ACC112 (cell line): ENCODE results near the gene CACTIN.
A peak's percentile ranks its signal among the peaks of the same experiment; 100 is the strongest.

ENCODE experiments used
- H2AFZ ChIP-seq: fragments of 200-600 bp; sonication (generic); one replicate; pipeline ENCODE4 v1.6.0; 2017; ENCODE audit warnings: antibody characterized with exemption, low read length; ENCODE audit not compliant: unreplicated experiment
- H3K27ac ChIP-seq: fragments of 200-600 bp; sonication (generic); 2 replicates; pipeline ENCODE4 v1.5.1; 2014; ENCODE audit warnings: low read depth, mild to moderate bottlenecking, antibody characterized with exemption, low read length, moderate library complexity
- H3K27me3 ChIP-seq: fragments of 200-600 bp; sonication (generic); 2 replicates; pipeline ENCODE4 v1.6.1; 2014; ENCODE audit warnings: mild to moderate bottlenecking, antibody characterized with exemption, low read length, moderate library complexity, mixed read lengths; ENCODE audit not compliant: insufficient read depth
- H3K36me3 ChIP-seq: fragments of 200-600 bp; sonication (generic); 2 replicates; pipeline ENCODE4 v1.6.1; 2016; ENCODE audit warnings: mild to moderate bottlenecking, antibody characterized with exemption, low read length, moderate library complexity, mixed read lengths; ENCODE audit not compliant: insufficient read depth
- H3K4me1 ChIP-seq: fragments of 200-600 bp; sonication (generic); one replicate; pipeline ENCODE4 v1.6.1; 2016; ENCODE audit warnings: low read length, mixed read lengths; ENCODE audit not compliant: insufficient read depth, unreplicated experiment, control insufficient read depth
- H3K4me3 ChIP-seq: fragments of 200-600 bp; sonication (generic); 2 replicates; pipeline ENCODE4 v1.5.1; 2014; ENCODE audit warnings: mild to moderate bottlenecking, low read depth, low read length
- H3K79me2 ChIP-seq: fragments of 200-600 bp; sonication (generic); one replicate; pipeline ENCODE4 v1.6.0; 2016; ENCODE audit warnings: low read length; ENCODE audit not compliant: control insufficient read depth, unreplicated experiment, insufficient read depth

The CACTIN gene

DNA sequence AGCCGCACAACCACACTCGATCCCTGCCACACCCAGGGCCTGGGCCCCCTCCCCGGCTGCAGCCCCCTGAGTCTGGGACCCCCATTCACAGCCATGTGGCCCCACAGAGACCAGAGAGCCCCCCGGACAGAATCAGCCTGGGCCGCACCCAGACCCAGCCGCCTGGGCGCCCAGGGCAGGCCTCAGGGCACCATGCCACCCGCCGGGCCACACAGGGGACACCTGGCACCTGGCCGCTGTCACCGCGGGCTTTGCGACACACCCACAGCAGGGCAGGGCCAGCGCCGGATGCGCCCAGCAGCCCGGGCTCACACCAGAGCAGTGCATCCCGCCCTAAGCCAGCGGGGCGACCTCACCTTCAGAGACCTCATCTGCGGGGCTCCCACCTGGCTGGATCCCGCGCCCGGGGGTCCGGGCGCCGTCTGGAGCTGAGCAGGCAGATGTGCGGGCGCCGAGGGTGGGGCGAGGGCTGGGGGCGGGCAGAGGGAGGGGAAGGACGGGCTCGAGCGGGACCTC, 20.4 kb downstream of the CACTIN start:
- H3K27me3 ChIP-seq = no peaks in the 10 kb centered on the region
- H3K4me1 ChIP-seq = no peaks in the 10 kb centered on the region
- peak overlapping the region; percentile 60 for H2AFZ ChIP-seq
- peak overlapping the region; percentile 90 for H3K4me3 ChIP-seq
- H3K36me3 ChIP-seq = no peaks in the 10 kb centered on the region
- no peak overlapping the region for H3K27ac ChIP-seq
- no peaks in the 10 kb centered on the region for H3K79me2 ChIP-seq

DNA sequence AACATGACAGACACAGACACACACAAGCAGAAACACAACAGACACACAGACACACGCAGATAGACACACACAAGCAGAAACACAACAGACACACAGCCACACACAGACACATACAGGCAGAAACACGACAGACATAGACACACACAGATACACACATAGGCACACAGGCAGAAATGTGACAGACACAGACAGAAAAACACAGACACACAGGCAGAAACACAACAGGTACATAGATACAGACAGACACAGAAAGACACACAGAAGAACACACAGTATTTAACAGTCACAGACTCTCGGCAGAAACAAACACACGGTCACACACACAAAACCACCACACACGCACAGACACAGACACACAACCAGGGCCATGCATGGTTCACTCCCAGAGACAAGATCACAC, 20.8 kb downstream of the CACTIN start:
- no peaks in the 10 kb centered on the region for H3K27me3 ChIP-seq
- H3K36me3 ChIP-seq = no peaks in the 10 kb centered on the region
- peak overlapping the region; percentile 90 for H3K4me3 ChIP-seq
- no peaks in the 10 kb centered on the region for H3K4me1 ChIP-seq
- H3K79me2 ChIP-seq = no peaks in the 10 kb centered on the region
- no peak overlapping the region for H2AFZ ChIP-seq
- H3K27ac ChIP-seq = no peak overlapping the region

DNA sequence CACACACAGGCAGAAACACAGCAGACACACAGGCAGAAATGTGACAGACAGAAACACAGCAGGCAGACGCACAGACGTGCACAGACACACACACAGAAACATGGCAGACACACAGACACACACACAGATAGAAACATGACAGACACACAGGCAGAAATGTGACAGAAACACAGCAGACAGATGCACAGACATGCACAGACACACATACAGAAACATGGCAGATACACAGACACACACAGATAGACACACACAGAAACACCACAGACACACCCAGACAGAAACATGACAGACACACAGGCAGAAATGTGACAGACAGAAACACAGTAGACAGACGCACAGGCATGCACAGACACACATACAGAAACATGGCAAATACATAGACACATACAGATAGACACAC, 21.2 kb downstream of the CACTIN start:
- Histone ChIP-seq H3K4me1 (no peaks in the 10 kb centered on the region), H2AFZ (no peak overlapping the region), H3K27ac (no peak overlapping the region), H3K36me3 (no peaks in the 10 kb centered on the region), H3K27me3 (no peaks in the 10 kb centered on the region), H3K79me2 (no peaks in the 10 kb centered on the region), H3K4me3 (peak overlapping the region; percentile 90; the same call in 1 of the 2 replicates)

DNA sequence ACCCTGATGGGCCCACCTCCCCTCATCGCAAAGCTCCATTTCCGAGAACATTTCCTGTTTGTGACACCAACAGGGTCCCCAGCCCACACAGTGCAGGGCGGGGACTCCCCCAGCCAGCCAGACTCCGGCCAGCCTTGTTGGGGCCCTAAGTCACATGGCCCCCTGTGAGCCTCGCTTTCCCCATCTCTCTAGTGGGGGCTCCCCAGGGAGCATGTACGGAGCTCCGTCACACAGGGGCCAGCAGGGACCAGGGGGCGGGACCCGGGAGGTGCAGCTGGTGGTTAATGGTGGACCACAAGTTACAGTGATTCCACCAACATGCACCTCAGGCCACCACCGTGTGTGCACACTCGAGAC, 21.6 kb downstream of the CACTIN start:
- H3K36me3 ChIP-seq = no peaks in the 10 kb centered on the region
- no peak overlapping the region for H3K4me3 ChIP-seq
- H3K79me2 ChIP-seq = no peaks in the 10 kb centered on the region
- no peak overlapping the region for H2AFZ ChIP-seq
- no peaks in the 10 kb centered on the region for H3K4me1 ChIP-seq
- no peaks in the 10 kb centered on the region for H3K27me3 ChIP-seq
- no peak overlapping the region for H3K27ac ChIP-seq

DNA sequence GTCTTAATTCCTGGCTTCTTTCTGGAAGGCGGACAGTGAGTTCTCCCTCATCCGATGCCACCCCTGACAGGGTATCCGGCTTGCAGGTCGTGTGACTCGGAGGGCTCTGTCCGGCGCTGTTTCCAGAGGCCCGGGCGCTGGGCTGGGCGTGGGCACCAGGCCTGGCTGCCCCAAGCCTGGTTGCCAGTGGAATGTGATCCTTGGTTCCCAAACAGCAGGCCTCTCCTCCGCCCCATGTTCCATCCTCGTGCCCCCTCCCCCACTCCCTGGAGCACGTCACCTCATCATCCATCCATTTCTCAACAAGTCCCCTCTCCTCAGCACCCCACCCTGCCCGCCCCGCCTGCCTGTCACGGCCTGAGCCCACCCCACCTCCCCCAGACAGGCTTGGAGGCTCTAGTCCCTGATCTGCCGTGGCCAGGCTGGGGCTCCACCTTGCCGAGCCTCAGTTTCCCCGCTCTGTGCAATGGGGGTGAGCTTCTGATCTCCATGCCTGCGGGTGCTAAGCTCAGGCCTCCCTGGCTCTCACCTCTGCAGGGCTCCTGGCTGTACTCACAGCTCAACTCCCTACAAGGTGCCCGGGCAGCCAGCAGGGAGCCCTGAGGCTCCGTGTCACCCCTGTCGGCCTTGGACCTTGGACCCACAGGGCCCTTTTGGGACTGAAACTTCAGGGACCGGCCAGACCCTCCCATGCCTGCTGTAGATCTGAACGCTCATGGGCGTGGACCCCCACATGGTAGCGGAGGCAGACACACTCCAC, 22.2 kb downstream of the CACTIN start:
- no peaks in the 10 kb centered on the region for H3K27me3 ChIP-seq
- no peak overlapping the region for H3K27ac ChIP-seq
- H3K79me2 ChIP-seq = no peaks in the 10 kb centered on the region
- no peak overlapping the region for H3K4me3 ChIP-seq
- no peaks in the 10 kb centered on the region for H3K36me3 ChIP-seq
- no peak overlapping the region for H2AFZ ChIP-seq
- no peaks in the 10 kb centered on the region for H3K4me1 ChIP-seq

DNA sequence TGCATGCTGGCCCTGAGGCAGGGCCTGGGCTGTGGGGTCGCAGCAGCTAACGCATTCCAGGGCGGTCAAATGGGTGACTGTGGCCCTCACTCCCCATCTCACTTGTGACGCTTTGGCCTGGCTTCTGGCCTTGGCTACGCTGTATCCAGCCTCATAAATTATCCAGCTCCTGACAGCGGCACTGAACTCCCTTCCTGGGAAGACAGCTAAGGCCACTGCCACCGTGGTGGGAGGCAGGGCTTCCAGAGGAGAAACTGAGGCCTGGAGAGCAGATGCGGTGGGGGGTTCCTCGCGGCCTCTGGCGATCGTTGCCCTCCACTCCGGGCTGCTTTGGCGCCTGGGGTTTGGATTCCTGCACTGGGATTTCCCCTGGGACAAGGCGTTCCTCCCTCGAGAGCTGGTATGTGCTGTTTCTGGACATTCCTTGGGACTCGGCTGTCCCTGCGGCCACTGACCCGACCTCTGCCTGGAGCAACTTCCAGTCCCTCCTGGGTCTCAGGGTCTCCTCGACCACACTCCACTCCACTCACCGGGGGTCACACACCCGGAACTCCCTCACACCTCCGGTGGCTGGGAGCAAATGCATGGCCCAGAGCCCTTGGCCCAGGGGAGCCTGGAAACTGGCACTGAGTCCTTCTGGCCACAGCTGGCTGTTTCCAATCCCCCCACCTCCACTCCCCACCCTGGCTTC, 23.3 kb downstream of the CACTIN start:
- no peaks in the 10 kb centered on the region for H3K4me1 ChIP-seq
- no peaks in the 10 kb centered on the region for H3K36me3 ChIP-seq
- no peak overlapping the region for H3K4me3 ChIP-seq
- no peaks in the 10 kb centered on the region for H3K27me3 ChIP-seq
- H3K79me2 ChIP-seq = no peaks in the 10 kb centered on the region
- no peak overlapping the region for H3K27ac ChIP-seq
- no peak overlapping the region for H2AFZ ChIP-seq

DNA sequence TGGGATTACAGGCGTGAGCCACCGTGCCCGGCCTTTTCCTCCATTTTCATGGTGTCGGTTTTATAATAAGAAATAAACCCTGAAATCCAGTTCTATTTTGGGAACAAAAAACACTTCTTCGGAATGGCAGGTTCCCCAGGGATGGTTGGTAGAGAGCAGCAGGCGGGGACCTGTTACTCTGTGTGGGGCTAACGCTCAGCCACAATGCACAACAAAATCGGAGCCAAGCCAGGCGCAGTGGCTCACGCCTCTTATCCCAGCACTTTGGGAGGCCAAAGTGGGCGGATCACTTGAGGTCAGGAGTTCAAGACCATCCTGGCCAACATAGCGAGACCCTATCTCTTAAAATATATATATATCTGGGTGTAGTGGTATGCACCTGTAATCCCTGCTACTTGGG, 25.6 kb downstream of the CACTIN start:
- H3K4me1 ChIP-seq = no peaks in the 10 kb centered on the region
- no peaks in the 10 kb centered on the region for H3K27me3 ChIP-seq

DNA sequence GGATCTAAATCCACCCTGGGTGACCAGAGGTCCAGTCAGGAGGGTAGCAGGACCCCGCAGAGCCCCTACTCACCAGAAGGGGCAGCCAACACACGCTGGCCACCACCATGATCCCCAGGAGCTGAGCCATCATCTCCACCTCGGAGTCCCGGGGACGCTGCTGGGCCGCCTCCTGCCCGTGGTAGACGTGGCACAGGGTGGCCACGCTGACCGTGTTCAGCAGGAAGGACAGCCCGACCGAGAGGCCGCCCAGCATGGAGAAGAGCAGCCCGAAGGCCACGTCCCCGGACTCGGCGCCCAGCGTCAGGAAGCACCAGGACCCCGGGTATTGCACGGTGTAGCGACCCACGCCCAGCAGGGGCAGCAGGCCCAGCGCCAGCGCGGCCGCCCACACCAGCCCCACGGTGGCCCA, 26.8 kb downstream of the CACTIN start:
- Histone ChIP-seq H3K4me3 (no peak overlapping the region), H3K36me3 (no peaks in the 10 kb centered on the region), H3K4me1 (no peaks in the 10 kb centered on the region)

More for the DNA sequence above, 25.6 kb downstream of the CACTIN start:
- Histone ChIP-seq H3K79me2 (no peaks in the 10 kb centered on the region), H3K27ac (no peak overlapping the region), H3K4me3 (no peak overlapping the region), H3K36me3 (no peaks in the 10 kb centered on the region), H2AFZ (no peak overlapping the region)

DNA sequence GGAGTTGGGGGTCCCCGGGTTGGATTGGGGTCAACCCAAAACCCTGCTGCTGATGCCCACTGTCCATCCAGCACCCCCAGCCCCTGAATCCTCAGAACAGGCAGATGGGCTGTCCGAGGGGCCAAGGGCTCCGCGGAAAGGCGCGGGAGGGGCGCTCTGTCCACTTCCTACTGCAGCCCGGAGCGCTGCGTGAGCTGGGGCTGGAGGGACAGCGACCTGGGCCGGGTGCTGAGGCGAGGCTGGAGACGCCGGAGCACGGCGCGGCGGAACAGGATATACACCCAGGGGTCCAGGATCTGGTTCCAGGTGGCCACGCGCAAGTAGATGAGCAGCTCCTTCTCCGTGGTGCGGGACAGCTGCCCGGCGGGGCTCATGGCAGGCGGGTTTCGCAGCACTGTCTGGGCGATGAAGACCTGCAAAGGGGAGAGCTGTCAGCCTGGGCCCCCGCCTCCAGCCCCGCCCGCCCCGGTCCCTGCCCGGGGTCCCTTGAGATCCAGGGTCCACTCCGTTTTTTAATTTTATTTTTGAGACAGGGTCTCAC, 31.0 kb downstream of the CACTIN start:
- no peaks in the 10 kb centered on the region for H3K27me3 ChIP-seq
- H3K4me1 ChIP-seq = no peaks in the 10 kb centered on the region

More for the DNA sequence above, 26.8 kb downstream of the CACTIN start:
- Histone ChIP-seq H3K27ac (no peak overlapping the region), H3K79me2 (no peaks in the 10 kb centered on the region), H3K27me3 (no peaks in the 10 kb centered on the region), H2AFZ (no peak overlapping the region)

DNA sequence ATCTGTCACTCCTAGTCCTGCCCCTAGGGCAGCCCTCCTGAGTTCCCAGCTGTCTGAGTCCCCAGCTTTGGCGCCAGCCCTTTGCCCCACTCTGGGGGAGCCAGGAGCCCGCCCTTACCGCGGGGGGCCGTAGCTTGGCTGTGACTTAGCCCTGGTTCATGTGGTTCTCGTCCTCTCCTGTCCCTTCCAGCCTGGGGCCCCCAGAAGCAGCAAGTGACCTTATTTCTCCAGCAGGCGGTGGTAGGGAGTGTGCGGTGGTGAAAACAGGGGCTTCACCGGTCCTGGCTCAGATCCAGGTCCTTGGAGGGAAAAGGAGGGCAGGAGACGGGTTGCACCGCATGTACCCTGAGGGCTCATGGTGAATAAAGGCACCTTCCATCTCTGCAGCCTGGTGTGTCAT, 33.4 kb downstream of the CACTIN start:
- H3K79me2 ChIP-seq = no peaks in the 10 kb centered on the region
- no peaks in the 10 kb centered on the region for H3K4me1 ChIP-seq
- no peaks in the 10 kb centered on the region for H3K36me3 ChIP-seq
- H3K4me3 ChIP-seq = no peak overlapping the region
- no peak overlapping the region for H2AFZ ChIP-seq
- H3K27ac ChIP-seq = no peak overlapping the region
- no peaks in the 10 kb centered on the region for H3K27me3 ChIP-seq

More for the DNA sequence above, 31.0 kb downstream of the CACTIN start:
- Histone ChIP-seq H3K4me3 (no peak overlapping the region), H2AFZ (no peak overlapping the region), H3K79me2 (no peaks in the 10 kb centered on the region), H3K27ac (no peak overlapping the region), H3K36me3 (no peaks in the 10 kb centered on the region)
